ENCODE results near the gene XAB2. TPM values are rescaled to one million over a fixed set of nuclear protein-coding genes. Genes with fewer than 3 reads are reported as not detected.

The XAB2 gene
- total RNA-seq, 2 experiments from 2014 or later = 50.7 to 54.1 TPM

- Mint-ChIP-seq H3K36me3 (ENCODE audit: low read depth) (peaks cover 4% of the 10 kb centered on the region), H3K4me1 (ENCODE audit: low read depth) (peaks cover 42% of the 10 kb centered on the region), H3K9me3 (no peaks in the 10 kb centered on the region), H3K27me3 (no peaks in the 10 kb centered on the region), H3K4me3 (peak overlapping the region; percentile 34), H3K27ac (no peak overlapping the region)
- TF ChIP-seq CTCF (IDR thresholded peaks at IDR 0.05) = no peak
- ChIA-PET POLR2A (interaction anchor here (1.7 kb wide), 1 partner anchor 13 kb away, joined by 3 read pairs; no protein-coding TSS in a partner anchor), CTCF (interaction anchor here (3.2 to 4.0 kb wide), 2 partner anchors 49 to 63 kb away, joined by 17 to 18 read pairs; partner anchors contain the start of gene TRAPPC5)
- intact Hi-C loops (cut with micrococcal nuclease) = no loop called here
- no peak for ATAC-seq
- DNase-seq = no peak
Observed at GRCh38 chr19:7631577-7631976, 2.2 kb upstream of the XAB2 start.

GRCh38 chr19:7628589-7629311, 595 bp downstream of the XAB2 start:
- H3K4me1 Mint-ChIP-seq (ENCODE audit: low read depth) = peaks cover 31% of the 10 kb centered on the region
- peak overlapping the region; percentile 93 for H3K27ac Mint-ChIP-seq
- TF ChIP-seq CTCF (IDR thresholded peaks at IDR 0.05) = no peak
- H3K36me3 Mint-ChIP-seq (ENCODE audit: low read depth) = peaks cover 4% of the 10 kb centered on the region
- ChIA-PET POLR2A (interaction anchor here (0.6 to 2.0 kb wide), 9 partner anchors 9 to 241 kb away, joined by 3 to 10 read pairs (median 4); partner anchors contain the start of genes PNPLA6, STXBP2 and TRAPPC5), CTCF (interaction anchor here (1.1 to 4.0 kb wide), 5 partner anchors 10 to 62 kb away, joined by 4 to 18 read pairs (median 4); partner anchors contain the start of gene TRAPPC5)
- peak overlapping the region; percentile 83 for H3K4me3 Mint-ChIP-seq
- no peaks in the 10 kb centered on the region for H3K27me3 Mint-ChIP-seq
- no peak for ATAC-seq
- H3K9me3 Mint-ChIP-seq = no peaks in the 10 kb centered on the region
- intact Hi-C loops (cut with micrococcal nuclease) = no loop called here
- no peak for DNase-seq

- intact Hi-C loops (cut with micrococcal nuclease) = no loop called here
- Mint-ChIP-seq H3K9me3 (no peaks in the 10 kb centered on the region), H3K27me3 (no peaks in the 10 kb centered on the region), H3K4me1 (ENCODE audit: low read depth) (peaks cover 31% of the 10 kb centered on the region), H3K4me3 (peak overlapping the region; percentile 83), H3K36me3 (ENCODE audit: low read depth) (peaks cover 13% of the 10 kb centered on the region), H3K27ac (no peak overlapping the region)
- ChIA-PET CTCF (interaction anchor here (0.7 to 1.5 kb wide), 2 partner anchors 53 to 59 kb away, joined by 3 to 5 read pairs; partner anchors contain the start of gene TRAPPC5), POLR2A (interaction anchor here (0.6 to 0.8 kb wide), 2 partner anchors 10 to 105 kb away, joined by 3 read pairs; partner anchors contain the start of gene MCOLN1)
- TF ChIP-seq CTCF (IDR thresholded peaks at IDR 0.05) = no peak
- DNase-seq (no peak), ATAC-seq (no peak)
Observed at GRCh38 chr19:7627166-7627565, 2.2 kb downstream of the XAB2 start.

GRCh38 chr19:7625763-7626372, 3.5 kb downstream of the XAB2 start:
- intact Hi-C loops (cut with micrococcal nuclease) = no loop called here
- H3K4me3 Mint-ChIP-seq = no peak overlapping the region
- H3K27ac Mint-ChIP-seq = no peak overlapping the region
- ChIA-PET CTCF (interaction anchor here (1.5 kb wide), 1 partner anchor 58 kb away, joined by 5 read pairs; no protein-coding TSS in a partner anchor), POLR2A (interaction anchor here (0.6 to 1.5 kb wide), 3 partner anchors 17 to 156 kb away, joined by 3 read pairs; no protein-coding TSS in a partner anchor)
- H3K4me1 Mint-ChIP-seq (ENCODE audit: low read depth) = peaks cover 29% of the 10 kb centered on the region
- DNase-seq (no peak), ATAC-seq (no peak)
- H3K9me3 Mint-ChIP-seq = no peaks in the 10 kb centered on the region
- H3K27me3 Mint-ChIP-seq = no peaks in the 10 kb centered on the region
- H3K36me3 Mint-ChIP-seq (ENCODE audit: low read depth) = peaks cover 13% of the 10 kb centered on the region
- TF ChIP-seq CTCF (IDR thresholded peaks at IDR 0.05) = no peak
